GM19438 (cell line): Measurements from ENCODE around the gene TMEFF2.
A peak's percentile ranks its signal among the peaks of the same experiment; 100 is the strongest.

Experiments used
- ATAC-seq: cut with Tn5 transposase; IDR thresholded peaks from one replicate; pipeline ENCODE4 v1.9.1; 2021; ENCODE audit warnings: low read depth; ENCODE audit not compliant: unreplicated experiment

Gene TMEFF2

GRCh38 chr2:192194866-192195547 is at the start of gene TMEFF2:
TSS of gene TMEFF2 (minus strand) at chr2:192194933. CDS start at chr2:192194524, 409 bp downstream.
- peak; percentile 73 for ATAC-seq

- no peak for ATAC-seq
Measured at GRCh38 chr2:192243488-192243887, 48.8 kb upstream of the TMEFF2 start.

- ATAC-seq, result no peak
Measured at GRCh38 chr2:192236136-192236535, 41.4 kb upstream of the TMEFF2 start.

GRCh38 chr2:192230889-192231453 is 36.2 kb upstream of the TMEFF2 start:
- no peak for ATAC-seq

- no peak for ATAC-seq
Measured at GRCh38 chr2:192228685-192229084, 34.0 kb upstream of the TMEFF2 start.

- no peak for ATAC-seq
Measured at GRCh38 chr2:192218970-192219369, 24.2 kb upstream of the TMEFF2 start.

GRCh38 chr2:192218377-192218776 is 23.6 kb upstream of the TMEFF2 start:
- ATAC-seq, result no peak

GRCh38 chr2:192216336-192216735 is 21.6 kb upstream of the TMEFF2 start:
- ATAC-seq, result no peak

- ATAC-seq, result no peak
Measured at GRCh38 chr2:192215096-192215877, 20.6 kb upstream of the TMEFF2 start.

- ATAC-seq, result no peak
Measured at GRCh38 chr2:192208848-192209247, 14.1 kb upstream of the TMEFF2 start.

- ATAC-seq, result no peak
Measured at GRCh38 chr2:192206399-192206798, 11.7 kb upstream of the TMEFF2 start.

GRCh38 chr2:192203876-192204275 is 9.1 kb upstream of the TMEFF2 start:
- no peak for ATAC-seq

- no peak for ATAC-seq
Measured at GRCh38 chr2:192202373-192202772, 7.6 kb upstream of the TMEFF2 start.

- ATAC-seq, result no peak
Measured at GRCh38 chr2:192201116-192201515, 6.4 kb upstream of the TMEFF2 start.

GRCh38 chr2:192197357-192197756 is 2.6 kb upstream of the TMEFF2 start:
- ATAC-seq, result no peak

- ATAC-seq, result no peak
Measured at GRCh38 chr2:192196421-192197194, 1.9 kb upstream of the TMEFF2 start.

- ATAC-seq, result no peak
Measured at GRCh38 chr2:192195548-192196418, 1.1 kb upstream of the TMEFF2 start.

- ATAC-seq, result peak; percentile 5
Measured at GRCh38 chr2:192194265-192194865, 368 bp downstream of the TMEFF2 start.

GRCh38 chr2:192190474-192190873 is 4.3 kb downstream of the TMEFF2 start:
- ATAC-seq, result no peak

- ATAC-seq, result no peak
Measured at GRCh38 chr2:192186806-192187205, 7.9 kb downstream of the TMEFF2 start.
